SK-N-SH (cell line): ENCODE measurements around the gene RBM7. TPM values are rescaled to one million over a fixed set of nuclear protein-coding genes. Genes with fewer than 3 reads are reported as not detected.
A peak's percentile ranks its signal among the peaks of the same experiment; 100 is the strongest.

Experiments used
- CTCF ChIA-PET: fragments of 300-600, 350-600 bp; formaldehyde crosslinking; extraction: SDS; loops from one replicate; lab custom pipeline; 2021; lab: Yijun Ruan, JAX
- POLR2A ChIA-PET: fragments of 350-600 bp; sonication (Branson Sonifier 250); formaldehyde crosslinking; extraction: SDS; loops from one replicate; lab custom pipeline; 2020; ENCODE audit warnings: antibody characterized with exemption, inconsistent platforms; lab: Yijun Ruan, JAX
- DNase-seq: peaks from one replicate; pipeline ENCODE4 v3.0.0; 2012
- H2AFZ ChIP-seq: fragments of 200-600 bp; sonication (generic); 2 replicates; pipeline ENCODE4 v1.8.1; 2016; ENCODE audit warnings: antibody characterized with exemption, mild to moderate bottlenecking, low read depth
- H3F3A ChIP-seq: fragments of 200-600 bp; sonication (generic); replicated peaks from 2 replicates; pipeline ENCODE3; 2016; ENCODE audit warnings: antibody characterized with exemption, mild to moderate bottlenecking; ENCODE audit not compliant: insufficient read depth
- H3K27ac ChIP-seq, 2 experiments: fragments of 200-500 bp in 1 of 2; fragments of 200-600 bp in 1 of 2; sonication (Bioruptor generic) in 1 of 2; sonication (generic), shearing (Covaris generic) in 1 of 2; 2 replicates each; pipeline versions ENCODE4 v1.5.1 to v1.6.1; 2014 to 2016; ENCODE audit warnings: low read depth in 2 of 2, inconsistent platforms in 1 of 2, low read length in 1 of 2, mild to moderate bottlenecking in 1 of 2, mixed read lengths in 1 of 2
- H3K27me3 ChIP-seq: fragments of 200-600 bp; sonication (generic), shearing (Covaris generic); 2 replicates; pipeline ENCODE4 v1.6.1; 2016; ENCODE audit warnings: mixed run types; ENCODE audit not compliant: insufficient read depth
- H3K36me3 ChIP-seq, 2 experiments: fragments of 200-500 bp in 1 of 2; fragments of 200-600 bp in 1 of 2; sonication (Bioruptor generic) in 1 of 2; sonication (generic) in 1 of 2; replicated peaks in 1 of 2; 2 replicates each; pipeline versions ENCODE3 to v1.5.1; 2014 to 2016; ENCODE audit warnings: low read length in 1 of 2, mild to moderate bottlenecking in 1 of 2; ENCODE audit not compliant: insufficient read depth in 2 of 2, control insufficient read depth in 1 of 2
- H3K4me1 ChIP-seq, 2 experiments: fragments of 200-500 bp in 1 of 2; fragments of 200-600 bp in 1 of 2; sonication (Bioruptor generic) in 1 of 2; sonication (generic), shearing (Covaris generic) in 1 of 2; 2 replicates each; pipeline versions ENCODE4 v1.5.1 to v1.6.1; 2014 to 2016; ENCODE audit warnings: low read depth in 1 of 2, low read length in 1 of 2, mixed run types in 1 of 2; ENCODE audit not compliant: insufficient read depth in 2 of 2, control insufficient read depth in 1 of 2
- H3K4me2 ChIP-seq: fragments of 200-600 bp; sonication (generic), shearing (Covaris generic); 2 replicates; pipeline ENCODE4 v1.6.1; 2017; ENCODE audit warnings: mixed run types
- H3K4me3 ChIP-seq, 2 experiments: fragments of 200-500 bp in 1 of 2; fragments of 200-600 bp in 1 of 2; sonication (Bioruptor generic) in 1 of 2; sonication (generic), shearing (Covaris generic) in 1 of 2; 2 replicates each; pipeline versions ENCODE4 v1.5.1 to v1.8.1; 2014 to 2016; ENCODE audit warnings: low read depth in 2 of 2, inconsistent platforms in 1 of 2, low read length in 1 of 2, mild to moderate bottlenecking in 1 of 2, mixed read lengths in 1 of 2, moderate library complexity in 1 of 2
- H3K79me2 ChIP-seq: fragments of 200-600 bp; sonication (generic); 2 replicates; pipeline ENCODE4 v1.8.1; 2017; ENCODE audit warnings: mild to moderate bottlenecking; ENCODE audit not compliant: insufficient read depth
- H3K9ac ChIP-seq: fragments of 200-600 bp; sonication (generic); 2 replicates; pipeline ENCODE4 v1.6.1; 2017; ENCODE audit warnings: mixed run types
- H3K9me2 ChIP-seq: fragments of 200-600 bp; sonication (generic); 2 replicates; pipeline ENCODE4 v1.6.1; 2017; ENCODE audit warnings: mixed run types
- H3K9me3 ChIP-seq: fragments of 200-600 bp; sonication (generic); 2 replicates; pipeline ENCODE4 v1.6.1; 2017; ENCODE audit warnings: mixed run types, mild to moderate bottlenecking, moderate library complexity
- H4K20me1 ChIP-seq: fragments of 200-600 bp; sonication (generic); 2 replicates; pipeline ENCODE4 v1.6.1; 2017; ENCODE audit warnings: mild to moderate bottlenecking, mixed run types; ENCODE audit not compliant: insufficient read depth
- CTCF ChIP-seq: fragments of 200-600 bp; sonication (generic); IDR thresholded peaks from 2 replicates; pipeline ENCODE4 v1.6.1; 2017; ENCODE audit warnings: antibody characterized with exemption, mild to moderate bottlenecking, moderate library complexity
- ELF1 ChIP-seq: IDR thresholded peaks from 2 replicates; pipeline ENCODE4 v1.4.0; 2012
- EZH2phosphoT487 ChIP-seq: fragments of 200-600 bp; sonication (generic); IDR thresholded peaks from 2 replicates; pipeline ENCODE4 v1.6.1; 2017; ENCODE audit warnings: low read depth, mixed run types, mild to moderate bottlenecking, antibody characterized with exemption, moderate library complexity, borderline replicate concordance
- FOSL2 ChIP-seq: IDR thresholded peaks from 2 replicates; pipeline ENCODE4 v1.4.0; 2012; ENCODE audit warnings: low read depth, mild to moderate bottlenecking, moderate library complexity, borderline replicate concordance
- FOXJ3 ChIP-seq: sonication (generic); formaldehyde crosslinking; IDR thresholded peaks from 2 replicates; pipeline ENCODE4 v1.5.1; 2020; ENCODE audit warnings: mild to moderate bottlenecking, missing genetic modification reagents
- JUND ChIP-seq: IDR thresholded peaks from 2 replicates; pipeline ENCODE4 v1.4.0; 2012
- MEF2A ChIP-seq: IDR thresholded peaks from 2 replicates; pipeline ENCODE4 v1.4.0; 2012; ENCODE audit warnings: low read depth, borderline replicate concordance
- RAD21 ChIP-seq: IDR thresholded peaks from 2 replicates; pipeline ENCODE4 v1.6.1; 2012; ENCODE audit warnings: mild to moderate bottlenecking, low read length
- RFX5 ChIP-seq: IDR thresholded peaks from 2 replicates; pipeline ENCODE4 v1.6.1; 2012; ENCODE audit warnings: mild to moderate bottlenecking, improper control_type of control experiment, low read length
- SMC3 ChIP-seq: IDR thresholded peaks from 2 replicates; pipeline ENCODE4 v1.6.1; 2012; ENCODE audit warnings: low read depth, low read length, improper control_type of control experiment
- TCF12 ChIP-seq: IDR thresholded peaks from 2 replicates; pipeline ENCODE4 v1.4.0; 2012
- YY1 ChIP-seq: IDR thresholded peaks from 2 replicates; pipeline ENCODE4 v1.4.0; 2012; ENCODE audit warnings: low read depth, mild to moderate bottlenecking
- ZBTB33 ChIP-seq: IDR thresholded peaks from 2 replicates; pipeline ENCODE4 v1.4.0; 2012; ENCODE audit warnings: low read depth, borderline replicate concordance
- WGBS: methylation state at CpG from one replicate; pipeline ENCODE4 v1.1.6; 2017; ENCODE audit warnings: low lambda C conversion rate; 5-methylcytosine and 5-hydroxymethylcytosine counted together
- polyA plus RNA-seq, 3 experiments: library from polyadenylated mRNA; depleted of rRNA; stranded (reverse); fragments of >200 nt; gene quantifications; 2 replicates each; pipeline ENCODE4 v1.2.3, GENCODE V29; 2012
- TF ChIP-seq, protein P1 (sequence below): fragments of 150-350 bp; IDR thresholded peaks from 2 replicates; pipeline ENCODE4 v1.6.1; 2017; ENCODE audit warnings: antibody characterized with exemption, low read length, low read depth, borderline replicate concordance
- TF ChIP-seq, protein P2 (sequence below): IDR thresholded peaks from 2 replicates; pipeline ENCODE4; 2012
- TF ChIP-seq, protein P3 (sequence below): IDR thresholded peaks from 2 replicates; pipeline ENCODE4 v1.4.0; 2012; ENCODE audit warnings: low read depth

The RBM7 gene
- polyA plus RNA-seq, 1 of the 3 experiments (the other 2 are of a cell fraction): 19.5 TPM

DNA sequence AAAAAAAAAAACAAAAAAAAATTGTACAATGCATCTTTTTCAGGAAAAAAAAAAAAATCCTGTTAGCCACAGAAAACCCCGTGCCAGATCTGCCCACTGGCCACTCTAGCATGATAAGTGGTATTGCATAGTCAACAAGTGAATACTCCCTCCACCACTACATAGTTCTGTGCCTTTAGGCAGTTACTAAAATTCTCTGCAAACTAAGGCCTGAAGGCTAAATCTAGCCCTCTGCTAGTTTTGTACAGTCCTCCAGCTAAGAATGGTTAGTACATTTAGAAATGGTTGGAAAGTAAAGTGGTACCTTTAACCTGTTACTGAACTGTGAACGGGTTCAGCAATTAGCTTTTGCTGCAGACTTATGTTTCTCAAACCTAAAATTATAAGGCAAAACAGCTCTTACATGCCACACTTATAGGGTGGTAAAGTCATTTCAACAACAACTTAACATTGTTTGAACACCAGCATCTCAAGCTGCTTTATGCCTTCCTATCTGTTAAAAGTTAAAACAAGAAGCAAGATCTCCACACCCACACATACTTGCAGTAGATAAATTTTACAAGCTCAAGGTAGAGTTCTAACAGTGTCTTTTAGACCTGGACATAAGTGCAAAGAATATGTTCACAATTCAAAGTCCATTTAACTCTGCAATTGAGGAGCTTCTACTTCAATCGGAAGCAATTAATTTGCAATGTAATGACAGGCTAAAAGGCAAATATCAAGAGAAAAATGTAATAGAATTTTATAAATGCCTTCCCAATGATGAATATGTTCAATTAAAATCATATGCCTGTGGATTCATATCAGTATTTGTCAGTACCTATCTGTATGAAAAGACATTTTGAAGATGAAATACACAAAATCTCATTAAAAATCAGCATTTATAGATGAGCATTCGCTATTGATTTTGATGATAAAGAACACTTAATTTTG, 7.5 kb upstream of the RBM7 start:
- Histone ChIP-seq H3K36me3 (no peaks in the 10 kb centered on the region), H3K27me3 (no peaks in the 10 kb centered on the region), H3K9me3 (no peaks in the 10 kb centered on the region), H3K4me2 (no peak overlapping the region), H3K27ac (peak overlapping the region in 1 of 2 experiments; percentile 31; a peak in 2 of 4 replicates), H3K9me2 (no peaks in the 10 kb centered on the region), H2AFZ (peak overlapping the region; percentile 63; the same call in 1 of the 2 replicates), H4K20me1 (no peaks in the 10 kb centered on the region), H3K4me1 (peaks cover 0 to 19% of the 10 kb centered on the region in 2 experiments; a peak in 1 of 4 replicates), H3K9ac (0 out of 2 replicates have a peak overlapping the region, but pooled peaks have one; percentile 12), H3F3A (peaks cover 7% of the 10 kb centered on the region), H3K4me3 (no peak overlapping the region), H3K79me2 (peaks cover under 1% of the 10 kb centered on the region; the same call in 1 of the 2 replicates)
- ChIA-PET CTCF (interaction anchor here (0.6 to 1.6 kb wide), 3 partner anchors 13 to 45 kb away, joined by 3 to 4 read pairs (median 3); no protein-coding TSS in a partner anchor), POLR2A (no interaction called here)
- WGBS: 48% methylated on average over 4 of the region's 4 CpGs
- no peak for DNase-seq
- TF ChIP-seq YY1 (no peak), RFX5 (no peak), TCF12 (peak; percentile 41; the same call in 1 of the 2 replicates), JUND (peak; percentile 15; the same call in 1 of the 2 replicates), EZH2phosphoT487 (no peak)
- TF ChIP-seq, protein P1, sequence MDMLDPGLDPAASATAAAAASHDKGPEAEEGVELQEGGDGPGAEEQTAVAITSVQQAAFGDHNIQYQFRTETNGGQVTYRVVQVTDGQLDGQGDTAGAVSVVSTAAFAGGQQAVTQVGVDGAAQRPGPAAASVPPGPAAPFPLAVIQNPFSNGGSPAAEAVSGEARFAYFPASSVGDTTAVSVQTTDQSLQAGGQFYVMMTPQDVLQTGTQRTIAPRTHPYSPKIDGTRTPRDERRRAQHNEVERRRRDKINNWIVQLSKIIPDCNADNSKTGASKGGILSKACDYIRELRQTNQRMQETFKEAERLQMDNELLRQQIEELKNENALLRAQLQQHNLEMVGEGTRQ: no peak
- TF ChIP-seq, protein P2, sequence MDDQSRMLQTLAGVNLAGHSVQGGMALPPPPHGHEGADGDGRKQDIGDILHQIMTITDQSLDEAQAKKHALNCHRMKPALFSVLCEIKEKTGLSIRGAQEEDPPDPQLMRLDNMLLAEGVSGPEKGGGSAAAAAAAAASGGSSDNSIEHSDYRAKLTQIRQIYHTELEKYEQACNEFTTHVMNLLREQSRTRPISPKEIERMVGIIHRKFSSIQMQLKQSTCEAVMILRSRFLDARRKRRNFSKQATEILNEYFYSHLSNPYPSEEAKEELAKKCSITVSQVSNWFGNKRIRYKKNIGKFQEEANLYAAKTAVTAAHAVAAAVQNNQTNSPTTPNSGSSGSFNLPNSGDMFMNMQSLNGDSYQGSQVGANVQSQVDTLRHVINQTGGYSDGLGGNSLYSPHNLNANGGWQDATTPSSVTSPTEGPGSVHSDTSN: peak; percentile 62

DNA sequence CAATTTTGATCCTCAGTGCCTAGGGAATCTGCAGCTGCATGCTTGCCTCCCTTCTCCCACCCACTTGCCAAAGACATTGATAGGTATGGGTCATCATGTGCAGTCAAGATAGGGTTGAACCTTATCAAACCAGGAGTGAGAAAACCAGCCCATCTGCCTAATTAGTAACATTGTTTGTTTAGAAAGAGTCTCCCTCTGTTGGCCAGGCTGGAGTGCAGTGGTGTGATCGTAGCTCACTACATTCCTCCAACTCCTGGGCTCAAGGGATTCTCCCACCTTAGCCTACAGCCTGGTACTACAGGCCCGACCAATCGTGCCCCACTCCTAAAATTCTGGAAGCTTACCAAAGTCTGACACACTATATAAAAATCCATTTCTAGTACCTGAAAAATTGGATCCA, 4.7 kb upstream of the RBM7 start:
- H3K9me3 ChIP-seq: no peaks in the 10 kb centered on the region
- peaks cover 7 to 30% of the 10 kb centered on the region in 2 experiments; a peak in 3 of 4 replicates for H3K4me1 ChIP-seq
- H3K9me2 ChIP-seq: no peaks in the 10 kb centered on the region
- 88% methylated on average over 3 of the region's 3 CpGs for WGBS
- DNase-seq: no peak
- no peak overlapping the region for H3K4me2 ChIP-seq
- no peaks in the 10 kb centered on the region for H4K20me1 ChIP-seq
- no peak overlapping the region for H2AFZ ChIP-seq
- peaks cover 12% of the 10 kb centered on the region for H3F3A ChIP-seq
- no peak overlapping the region for H3K4me3 ChIP-seq
- peaks cover 26% of the 10 kb centered on the region for H3K79me2 ChIP-seq
- POLR2A ChIA-PET: no interaction called here
- no peak overlapping the region for H3K27ac ChIP-seq
- no peaks in the 10 kb centered on the region for H3K36me3 ChIP-seq
- TF ChIP-seq ZBTB33 (no peak), FOXJ3 (no peak), TCF12 (no peak), FOSL2 (no peak), MEF2A (no peak), RAD21 (peak; percentile 25; the same call in 1 of the 2 replicates), JUND (no peak), RFX5 (no peak), CTCF (peak; percentile 39; the same call in 1 of the 2 replicates), ELF1 (no peak), SMC3 (0 out of 2 replicates have a peak, but pooled peaks have one; percentile 18)
- TF ChIP-seq, protein P2: no peak
- TF ChIP-seq, protein P3, sequence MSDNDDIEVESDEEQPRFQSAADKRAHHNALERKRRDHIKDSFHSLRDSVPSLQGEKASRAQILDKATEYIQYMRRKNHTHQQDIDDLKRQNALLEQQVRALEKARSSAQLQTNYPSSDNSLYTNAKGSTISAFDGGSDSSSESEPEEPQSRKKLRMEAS: no peak
- TF ChIP-seq, all 33 proteins: peak for 3
- CTCF ChIA-PET: interaction anchor here (1.4 kb wide), 1 partner anchor 21 kb away, joined by 5 read pairs; no protein-coding TSS in a partner anchor
- Histone ChIP-seq H3K9ac (no peak overlapping the region), H3K27me3 (no peaks in the 10 kb centered on the region)
